Small intestine (tissue), 7 donors: ENCODE data around the gene PURA. TPM values are rescaled to one million over a fixed set of nuclear protein-coding genes. Genes with fewer than 3 reads are reported as not detected.

ENCODE experiments used
- DNase-seq, 2 donors: peaks; one replicate each; pipeline versions ENCODE4 v3.0.0 to v3.0.0-alpha.2; 2013
- FAIRE-seq: peaks from 2 replicates; lab custom pipeline; 2012; peaks lifted over from hg19 to GRCh38; lab: Jason Lieb, UNC
- H3K27ac ChIP-seq, 3 donors: one replicate each; pipeline ENCODE4 v1.5.1; 2013; ENCODE audit warnings: low read length in 2 of 3, mild to moderate bottlenecking in 2 of 3, control low read depth in 1 of 3, inconsistent platforms in 1 of 3, low read depth in 1 of 3, moderate library complexity in 1 of 3
- H3K27me3 ChIP-seq, 3 donors: one replicate each; pipeline ENCODE4 v1.6.1; 2013; ENCODE audit warnings: low read length in 3 of 3, inconsistent platforms in 1 of 3; ENCODE audit not compliant: control insufficient read depth in 3 of 3, insufficient read depth in 3 of 3
- H3K36me3 ChIP-seq, 3 donors: one replicate each; pipeline ENCODE4 v1.6.1; 2013; ENCODE audit warnings: low read length in 3 of 3, inconsistent platforms in 1 of 3, low read depth in 1 of 3, mild to moderate bottlenecking in 1 of 3, moderate library complexity in 1 of 3; ENCODE audit not compliant: control insufficient read depth in 3 of 3, insufficient read depth in 2 of 3
- H3K4me1 ChIP-seq, 3 donors: one replicate each; pipeline ENCODE4 v1.6.1; 2013; ENCODE audit warnings: low read length in 2 of 3, inconsistent platforms in 1 of 3, low read depth in 1 of 3, mild to moderate bottlenecking in 1 of 3, moderate library complexity in 1 of 3; ENCODE audit not compliant: control insufficient read depth in 3 of 3, insufficient read depth in 2 of 3
- H3K4me3 ChIP-seq, 3 donors: one replicate each; pipeline ENCODE4 v1.5.1; 2013; ENCODE audit warnings: low read length in 3 of 3, control low read depth in 1 of 3, inconsistent platforms in 1 of 3, low read depth in 1 of 3, mild to moderate bottlenecking in 1 of 3, moderate library complexity in 1 of 3
- H3K9me3 ChIP-seq, 2 donors: one replicate each; pipeline ENCODE4 v1.6.1; 2013; ENCODE audit warnings: low read depth in 1 of 2, low read length in 1 of 2; ENCODE audit not compliant: control insufficient read depth in 2 of 2, insufficient read depth in 1 of 2
- WGBS, 3 donors: extraction: QIAGEN DNeasy Blood & Tissue Kit; methylation state at CpG; one replicate each; pipeline ENCODE4 v1.1.7; 2013; 5-methylcytosine and 5-hydroxymethylcytosine counted together
- polyA plus RNA-seq, 4 donors: library from polyadenylated mRNA; stranded (reverse) in 3 of 4; unstranded in 1 of 4; fragments of 200-250 nt in 3 of 4; fragments of 120-200 nt in 1 of 4; gene quantifications; one replicate each; pipeline versions ENCODE4 v1.2.1 to v1.2.3, GENCODE V29; 2013
- donor health status: healthy with polysubstance abuse.
- donor health status: control.
- donor health status: control.
- donor health status: Bipolar disorder and iron deficiency.
- donor health status: healthy.

The PURA gene
- polyA plus RNA-seq, 4 donors, result 4.8 to 15.8 (median 8.3) TPM

DNA sequence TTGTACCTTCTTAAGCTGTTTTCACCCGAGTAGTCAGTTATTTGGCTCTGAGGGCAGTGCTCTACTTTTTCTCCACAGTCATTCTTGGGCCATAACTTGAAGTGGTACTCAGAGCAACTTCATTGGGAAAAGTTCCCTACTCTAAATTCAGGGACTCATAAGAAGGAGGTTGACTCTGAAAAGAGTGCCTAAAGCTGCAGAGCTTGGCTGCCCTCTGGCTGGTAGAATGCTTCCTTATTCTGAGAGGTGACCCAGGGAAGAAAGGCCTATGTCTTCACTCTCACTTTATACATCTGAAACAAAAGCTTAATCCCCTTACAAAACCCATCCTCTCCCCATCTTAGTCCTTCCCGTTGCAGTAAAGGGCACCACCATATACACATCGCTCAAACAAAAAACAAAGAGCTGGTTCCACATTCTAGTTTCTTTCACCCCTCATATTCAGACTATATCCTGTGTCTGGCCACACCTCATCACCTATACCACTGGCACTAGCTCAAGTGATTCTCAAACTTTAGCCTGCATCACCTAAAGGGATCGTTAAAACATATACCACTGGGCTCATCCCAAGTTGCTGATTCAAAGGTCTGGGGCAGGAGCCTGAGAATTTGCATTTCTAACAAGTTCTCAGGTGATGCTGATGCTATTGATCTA lies 19.7 kb downstream of the PURA start:
- peaks cover 0 to 6% (median 0%) of the 10 kb centered on the region in 3 donors for H3K4me1 ChIP-seq
- H3K27ac ChIP-seq, result no peak overlapping the region
- DNase-seq (no peak), FAIRE-seq (no peak)
- H3K4me3 ChIP-seq, result no peak overlapping the region
- WGBS, 3 donors, result 88 to 91% (median 90%) methylated on average over 4 of the region's 4 CpGs
- H3K36me3 ChIP-seq, result no peaks in the 10 kb centered on the region
- no peaks in the 10 kb centered on the region for H3K9me3 ChIP-seq
- H3K27me3 ChIP-seq, result no peaks in the 10 kb centered on the region

DNA sequence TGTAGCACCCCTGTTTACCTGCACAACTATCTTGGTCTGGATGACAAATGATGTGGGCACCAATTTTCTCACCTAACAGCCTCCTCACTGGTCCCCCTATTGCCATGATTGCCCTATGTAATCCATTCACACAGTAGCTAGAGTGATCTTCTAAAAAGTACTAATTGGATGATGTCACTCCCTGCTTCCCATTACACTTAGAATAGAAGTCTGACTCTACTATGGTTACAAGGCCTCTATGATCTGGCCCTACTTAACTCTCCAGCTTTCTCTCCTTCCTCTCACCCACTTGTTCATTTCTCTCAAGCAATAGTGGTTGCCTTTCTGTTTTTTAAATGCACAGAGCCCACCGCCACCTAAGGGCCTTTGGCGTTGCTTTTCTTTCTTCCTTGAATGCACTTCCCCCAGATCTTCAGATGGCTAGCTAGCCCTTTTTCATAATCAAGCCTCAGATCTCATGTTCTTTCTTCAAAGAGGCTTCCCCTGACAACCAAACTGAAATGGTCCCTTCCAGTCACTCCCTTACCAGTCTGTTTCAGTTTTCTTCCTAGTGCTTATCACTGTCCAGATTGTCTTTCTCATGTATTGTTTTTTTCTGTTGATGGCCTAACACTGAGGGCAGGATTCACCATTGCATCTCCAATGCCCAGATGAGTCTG lies 20.5 kb downstream of the PURA start:
- Histone ChIP-seq H3K4me1 (peaks cover 0 to 7% (median 0%) of the 10 kb centered on the region in 3 donors), H3K9me3 (no peaks in the 10 kb centered on the region), H3K27ac (no peak overlapping the region), H3K27me3 (no peaks in the 10 kb centered on the region), H3K4me3 (no peak overlapping the region), H3K36me3 (no peaks in the 10 kb centered on the region)
- DNase-seq (no peak), FAIRE-seq (no peak)
- WGBS, 3 donors, result 93 to 94% (median 94%) methylated on average over 2 of the region's 2 CpGs

DNA sequence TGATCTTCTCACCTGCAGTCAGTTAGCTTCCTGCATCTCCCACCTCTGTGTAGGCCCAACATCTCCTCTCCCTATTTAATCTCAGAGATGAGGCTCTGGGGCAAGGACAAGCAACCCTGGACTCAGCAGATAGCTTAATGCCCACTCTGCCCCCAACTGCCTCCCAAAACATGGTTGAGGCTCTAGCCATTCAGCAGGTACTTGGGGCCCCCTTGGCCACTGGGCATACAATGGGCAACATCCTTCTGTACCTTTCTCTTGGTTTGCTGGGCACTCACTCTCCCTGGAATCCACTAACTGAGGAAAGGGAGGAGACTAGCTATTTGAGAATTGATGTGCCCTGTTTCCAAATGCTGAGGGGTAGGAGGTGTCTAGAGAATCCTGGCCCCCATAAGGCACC lies 21.2 kb downstream of the PURA start:
- no peak overlapping the region for H3K4me3 ChIP-seq
- peaks cover 0 to 7% (median 0%) of the 10 kb centered on the region in 3 donors for H3K4me1 ChIP-seq
- H3K9me3 ChIP-seq, result no peaks in the 10 kb centered on the region
- H3K36me3 ChIP-seq, result no peaks in the 10 kb centered on the region
- H3K27me3 ChIP-seq, result no peaks in the 10 kb centered on the region
- H3K27ac ChIP-seq, result no peak overlapping the region
- FAIRE-seq (no peak), DNase-seq (no peak)

DNA sequence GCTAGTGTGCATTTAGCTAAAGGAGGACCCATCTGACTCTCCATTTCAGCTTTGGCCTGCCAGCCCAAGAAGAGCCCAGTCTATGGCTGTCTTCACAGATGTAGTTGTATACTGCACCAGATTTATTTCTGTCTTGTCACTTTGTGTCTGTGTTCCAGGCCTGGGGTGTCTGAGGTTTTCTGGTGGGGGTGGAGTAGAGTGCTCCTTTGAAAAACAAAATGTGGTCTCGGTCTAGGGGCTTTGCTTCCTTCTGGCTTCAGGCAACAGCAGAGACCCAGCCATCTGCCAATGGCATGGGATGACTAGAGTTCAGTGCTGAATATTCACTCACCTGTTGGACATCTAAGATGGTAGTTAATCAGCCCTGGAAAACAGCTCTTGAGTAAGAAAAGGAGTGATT lies 22.7 kb downstream of the PURA start:
- Histone ChIP-seq H3K36me3 (no peaks in the 10 kb centered on the region), H3K9me3 (no peaks in the 10 kb centered on the region), H3K27me3 (no peaks in the 10 kb centered on the region), H3K4me3 (no peak overlapping the region), H3K4me1 (peaks cover 0 to 18% (median 2%) of the 10 kb centered on the region in 3 donors), H3K27ac (no peak overlapping the region)
- FAIRE-seq (no peak), DNase-seq (no peak)
- WGBS, 3 donors, result 88 to 96% (median 92%) methylated on average over 1 of the region's 1 CpG

DNA sequence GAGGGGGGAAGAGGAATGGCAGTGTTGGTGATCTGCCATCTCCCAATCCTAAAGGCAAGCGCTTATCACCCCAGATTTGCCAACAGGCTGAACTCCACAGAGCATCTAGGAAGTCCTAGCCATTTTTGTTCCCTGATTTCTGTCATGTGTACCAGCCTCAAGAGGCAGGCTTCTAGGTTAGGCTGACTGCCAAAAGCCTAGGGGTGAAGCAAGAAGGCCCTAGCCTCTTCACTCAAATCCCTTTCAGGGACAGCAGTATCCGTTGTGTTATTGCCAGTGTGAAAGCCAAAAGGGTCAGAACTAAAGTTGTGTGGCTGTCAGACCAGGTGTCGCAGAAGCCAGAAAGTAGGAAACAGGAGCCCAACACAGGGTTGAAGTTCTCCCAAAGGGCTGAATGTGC lies 26.5 kb downstream of the PURA start:
- 86 to 89% (median 88%) methylated on average over 3 of the region's 3 CpGs for WGBS, 3 donors
- Histone ChIP-seq H3K36me3 (no peaks in the 10 kb centered on the region), H3K4me1 (peaks cover 4 to 33% (median 30%) of the 10 kb centered on the region in 3 donors), H3K27me3 (peaks cover 0 to 3% (median 0%) of the 10 kb centered on the region in 3 donors), H3K9me3 (no peaks in the 10 kb centered on the region), H3K27ac (no peak overlapping the region), H3K4me3 (no peak overlapping the region)
- FAIRE-seq, result no peak
- no peak for DNase-seq

DNA sequence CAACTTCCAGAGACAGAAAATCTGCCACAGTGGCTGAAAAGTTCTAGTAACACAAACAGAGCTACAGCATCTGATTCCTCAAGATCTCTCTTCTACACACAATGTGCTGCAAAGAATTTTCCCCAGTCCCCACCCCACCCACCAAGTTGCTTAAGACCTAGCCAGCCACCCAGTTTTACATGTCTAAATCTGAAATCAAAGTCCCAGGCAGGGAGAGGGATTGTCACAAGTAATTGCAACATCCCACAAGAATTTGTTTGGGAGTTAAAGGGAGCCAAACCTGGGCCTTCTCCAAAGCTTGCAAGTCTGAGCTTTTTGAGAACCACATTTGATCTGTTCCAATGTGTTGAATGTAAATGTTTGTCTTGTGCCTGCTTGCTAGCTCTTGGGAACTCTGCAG lies 27.3 kb downstream of the PURA start:
- Histone ChIP-seq H3K27ac (peak overlapping the region in 1 of 3 donors; percentile 17), H3K4me1 (peaks cover 4 to 35% (median 35%) of the 10 kb centered on the region in 3 donors), H3K27me3 (peaks cover 0 to 9% (median 0%) of the 10 kb centered on the region in 3 donors), H3K36me3 (no peaks in the 10 kb centered on the region), H3K4me3 (no peak overlapping the region), H3K9me3 (no peaks in the 10 kb centered on the region)
- no peak for FAIRE-seq
- DNase-seq, result no peak

DNA sequence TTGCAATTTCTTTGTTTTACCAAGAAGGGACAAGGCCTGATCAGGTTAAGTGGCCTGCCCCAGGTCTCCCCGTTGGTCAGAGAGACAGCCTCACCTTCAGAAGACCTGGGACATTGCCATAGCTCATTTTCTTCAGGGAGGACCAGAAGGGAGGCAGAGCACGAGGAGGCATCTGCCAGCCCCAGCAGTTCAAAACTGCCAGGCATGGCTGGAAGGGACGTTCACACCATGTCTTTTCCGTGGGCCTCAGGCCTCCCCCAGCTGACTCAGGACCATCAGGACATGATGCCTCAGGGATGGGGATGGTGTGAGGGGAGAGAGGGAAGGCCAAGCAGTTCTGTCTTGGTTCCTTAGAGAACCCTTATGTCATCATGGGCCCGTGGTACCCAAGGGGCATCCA lies 28.3 kb downstream of the PURA start:
- 53 to 76% (median 64%) methylated on average over 5 of the region's 5 CpGs for WGBS, 3 donors
- H3K9me3 ChIP-seq, result no peaks in the 10 kb centered on the region
- no peak overlapping the region for H3K4me3 ChIP-seq
- DNase-seq, result no peak
- peaks cover 4 to 39% (median 35%) of the 10 kb centered on the region in 3 donors for H3K4me1 ChIP-seq
- peak overlapping the region; percentile 9 to 95 (median 78) for H3K27ac ChIP-seq
- FAIRE-seq, result no peak
- H3K27me3 ChIP-seq, result peaks cover 0 to 14% (median 3%) of the 10 kb centered on the region in 3 donors
- H3K36me3 ChIP-seq, result no peaks in the 10 kb centered on the region

DNA sequence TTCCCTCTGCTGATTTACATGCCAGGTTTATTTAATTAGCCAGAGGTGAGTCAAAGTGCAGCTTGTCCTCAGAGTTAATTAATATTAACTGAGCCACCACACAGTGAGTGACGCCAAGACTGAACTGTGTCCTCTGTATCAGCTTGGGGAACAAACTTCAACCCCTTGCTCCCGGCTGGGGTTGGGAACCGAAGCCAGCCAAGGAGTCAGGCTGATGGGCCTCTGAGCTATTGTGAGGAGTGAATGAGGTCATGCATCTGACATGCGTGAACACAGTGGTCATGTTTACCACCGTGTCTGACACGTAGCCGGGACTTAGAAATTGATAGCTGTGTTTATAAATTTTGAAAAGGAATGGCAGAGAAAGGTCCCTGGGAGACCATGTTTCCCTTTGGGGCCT lies 28.9 kb downstream of the PURA start:
- Histone ChIP-seq H3K4me1 (peaks cover 4 to 39% (median 35%) of the 10 kb centered on the region in 3 donors), H3K9me3 (no peaks in the 10 kb centered on the region), H3K27me3 (peaks cover 0 to 20% (median 3%) of the 10 kb centered on the region in 3 donors), H3K4me3 (no peak overlapping the region), H3K36me3 (no peaks in the 10 kb centered on the region), H3K27ac (peak overlapping the region; percentile 36 to 95 (median 90))
- DNase-seq, result peak; percentile 88 to 97
- 16 to 65% (median 31%) methylated on average over 7 of the region's 7 CpGs for WGBS, 3 donors
- no peak for FAIRE-seq
